CD14-positive monocyte (primary cell): ENCODE data around the gene TMEFF1. TPM values are rescaled to one million over a fixed set of nuclear protein-coding genes. Genes with fewer than 3 reads are reported as not detected.

Experiments
- DNase-seq, 3 donors: peaks; one replicate each; pipeline ENCODE4 v3.0.0-alpha.2; 2011 to 2022
- H2AFZ ChIP-seq: 2 replicates; pipeline ENCODE4 v1.6.0; 2012; ENCODE audit warnings: mild to moderate bottlenecking, low read depth, low read length, inconsistent platforms; ENCODE audit not compliant: insufficient read depth, poor library complexity, severe bottlenecking
- H3K27ac ChIP-seq, 2 donors: 1 replicate in 1 of 2; 2 replicates in 1 of 2; pipeline ENCODE4 v1.5.1; 2012 to 2013; ENCODE audit warnings: low read length in 2 of 2, control low read depth in 1 of 2, inconsistent platforms in 1 of 2, low read depth in 1 of 2, mild to moderate bottlenecking in 1 of 2
- H3K27me3 ChIP-seq, 2 donors: one replicate each; pipeline versions ENCODE4 v1.6.0 to v1.6.1; 2011 to 2013; ENCODE audit warnings: low read length in 2 of 2; ENCODE audit not compliant: control insufficient read depth in 2 of 2, insufficient read depth in 2 of 2
- H3K36me3 ChIP-seq, 2 donors: replicated peaks in 1 of 2; 1 replicate in 1 of 2; 2 replicates in 1 of 2; pipeline versions ENCODE4 v1.5.1 to v1.6.1; 2012 to 2013; ENCODE audit warnings: low read length in 2 of 2, control low read depth in 1 of 2, inconsistent platforms in 1 of 2, mild to moderate bottlenecking in 1 of 2; ENCODE audit not compliant: insufficient read depth in 2 of 2, control insufficient read depth in 1 of 2
- H3K4me1 ChIP-seq, 2 donors: 1 replicate in 1 of 2; 2 replicates in 1 of 2; pipeline versions ENCODE4 v1.5.1 to v1.6.1; 2012 to 2013; ENCODE audit warnings: low read length in 2 of 2, control low read depth in 1 of 2, inconsistent platforms in 1 of 2, mild to moderate bottlenecking in 1 of 2, moderate library complexity in 1 of 2; ENCODE audit not compliant: insufficient read depth in 2 of 2, control insufficient read depth in 1 of 2
- H3K4me2 ChIP-seq: replicated peaks from 2 replicates; pipeline ENCODE3; 2012; ENCODE audit warnings: low read length, moderate library complexity, mild to moderate bottlenecking; ENCODE audit not compliant: poor library complexity, severe bottlenecking; ENCODE audit errors: extremely low read depth
- H3K4me3 ChIP-seq, 3 experiments: fragments of 200-600 bp in 1 of 3; sonication (generic) in 1 of 3; replicated peaks in 1 of 3; 1 replicate in 2 of 3; 2 replicates in 1 of 3; pipeline ENCODE4 v1.5.1; 2011 to 2013; ENCODE audit warnings: low read length in 3 of 3, mild to moderate bottlenecking in 3 of 3, control low read depth in 2 of 3, low read depth in 2 of 3, inconsistent platforms in 1 of 3, moderate library complexity in 1 of 3
- H3K79me2 ChIP-seq: 2 replicates; pipeline ENCODE4 v1.6.0; 2012; ENCODE audit warnings: mild to moderate bottlenecking, control low read depth, inconsistent platforms, low read length, moderate library complexity; ENCODE audit not compliant: insufficient read depth
- H3K9ac ChIP-seq: 2 replicates; pipeline ENCODE4 v1.6.0; 2017; ENCODE audit warnings: low read length, mild to moderate bottlenecking; ENCODE audit not compliant: insufficient read depth, poor library complexity, severe bottlenecking
- H3K9me3 ChIP-seq, 2 donors: replicated peaks in 1 of 2; 1 replicate in 1 of 2; 2 replicates in 1 of 2; pipeline versions ENCODE4 v1.5.1 to v1.6.1; 2012 to 2013; ENCODE audit warnings: low read length in 2 of 2, control low read depth in 1 of 2; ENCODE audit not compliant: control insufficient read depth in 1 of 2, insufficient read depth in 1 of 2
- H4K20me1 ChIP-seq: 2 replicates; pipeline ENCODE4 v1.6.0; 2012; ENCODE audit warnings: mild to moderate bottlenecking, low read length, control low read depth, moderate library complexity; ENCODE audit not compliant: insufficient read depth
- H3K27ac Mint-ChIP-seq, 7 donors: one replicate each; pipeline ENCODE4 v1.8.0; 2020; ENCODE audit warnings: mild to moderate bottlenecking in 7 of 7, mixed read lengths in 7 of 7, moderate library complexity in 6 of 7, inconsistent platforms in 2 of 7
- H3K27me3 Mint-ChIP-seq, 3 donors: one replicate each; pipeline ENCODE4 v1.8.0; 2021 to 2022; ENCODE audit warnings: low read depth in 3 of 3, mild to moderate bottlenecking in 3 of 3, mixed read lengths in 3 of 3, moderate library complexity in 3 of 3, inconsistent platforms in 1 of 3
- H3K36me3 Mint-ChIP-seq, 2 donors: one replicate each; pipeline ENCODE4 v1.8.0; 2020; ENCODE audit warnings: mixed read lengths in 2 of 2, inconsistent platforms in 1 of 2, mild to moderate bottlenecking in 1 of 2
- H3K4me1 Mint-ChIP-seq: one replicate; pipeline ENCODE4 v1.8.0; 2020; ENCODE audit warnings: mild to moderate bottlenecking, mixed read lengths
- H3K4me3 Mint-ChIP-seq, 2 donors: one replicate each; pipeline ENCODE4 v1.8.0; 2020; ENCODE audit warnings: mild to moderate bottlenecking in 2 of 2, mixed read lengths in 2 of 2, moderate library complexity in 1 of 2
- H3K9me3 Mint-ChIP-seq, 7 donors: one replicate each; pipeline ENCODE4 v1.8.0; 2020 to 2022; ENCODE audit warnings: mixed read lengths in 7 of 7, mild to moderate bottlenecking in 6 of 7, moderate library complexity in 6 of 7, inconsistent platforms in 2 of 7
- CTCF ChIP-seq: fragments of 200-600 bp; IDR thresholded peaks from one replicate; pipeline ENCODE4 v1.8.0; 2022; ENCODE audit warnings: antibody characterized with exemption, mild to moderate bottlenecking
- WGBS: methylation state at CpG from one replicate; pipeline ENCODE4 v1.1.5; 2013; ENCODE audit warnings: missing lambda C conversion rate; ENCODE audit not compliant: insufficient coverage; 5-methylcytosine and 5-hydroxymethylcytosine counted together
- intact Hi-C, 2 donors: fragments of 100-400 bp; cut with micrococcal nuclease; formaldehyde crosslinking; loops; one replicate each; pipeline versions ENCODE4 v1.15.0 to v1.15.1; 2023
- polyA plus RNA-seq, 3 donors: library from polyadenylated mRNA; depleted of rRNA in 1 of 3; unstranded in 2 of 3; stranded (reverse) in 1 of 3; fragments of 300-500 nt in 2 of 3; fragments of >200 nt in 1 of 3; fragmentation: Illumina TruSeq in 2 of 3; gene quantifications; 1 replicate in 2 of 3; 2 replicates in 1 of 3; pipeline ENCODE4 v1.2.3, GENCODE V29; 2012 to 2021

The TMEFF1 gene
- polyA plus RNA-seq, 3 donors = not detected

GRCh38 chr9:100584951-100585350 is 112.0 kb downstream of the TMEFF1 start:
- Histone ChIP-seq H3K79me2 (no peaks in the 10 kb centered on the region), H4K20me1 (no peaks in the 10 kb centered on the region), H2AFZ (no peak overlapping the region), H3K27ac (no peak overlapping the region), H3K4me2 (no peak overlapping the region), H3K4me3 (no peak overlapping the region), H3K4me1 (no peaks in the 10 kb centered on the region), H3K9me3 (no peaks in the 10 kb centered on the region), H3K36me3 (no peaks in the 10 kb centered on the region), H3K27me3 (no peaks in the 10 kb centered on the region), H3K9ac (no peak overlapping the region)
- Mint-ChIP-seq H3K4me3 (no peak overlapping the region), H3K27me3 (peaks cover 0 to 2% (median 2%) of the 10 kb centered on the region in 3 donors), H3K9me3 (no peaks in the 10 kb centered on the region), H3K27ac (no peak overlapping the region), H3K36me3 (no peaks in the 10 kb centered on the region), H3K4me1 (no peaks in the 10 kb centered on the region)
- intact Hi-C loops = no loop called here
- WGBS = 96% methylated on average over 4 of the region's 4 CpGs
- no peak for TF ChIP-seq CTCF
- no peak for DNase-seq

DNA sequence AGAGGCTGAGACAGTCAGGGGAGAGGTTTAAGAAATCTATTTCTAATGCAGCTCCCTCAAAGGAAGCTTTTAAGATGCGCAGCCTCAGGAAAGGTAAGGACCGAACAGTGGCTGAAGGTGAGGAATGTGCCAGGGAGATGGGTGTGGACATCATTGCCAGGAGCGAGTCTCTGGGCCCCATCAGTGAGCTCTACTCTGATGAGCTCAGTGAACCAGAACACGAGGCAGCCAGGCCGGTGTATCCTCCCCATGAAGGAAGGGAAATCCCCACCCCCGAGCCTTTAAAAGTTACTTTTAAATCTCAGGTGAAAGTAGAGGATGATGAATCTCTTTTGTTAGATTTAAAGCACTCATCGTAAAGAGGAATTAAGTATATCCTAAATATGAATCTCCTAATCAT is 113.1 kb downstream of the TMEFF1 start:
- Histone ChIP-seq H3K4me1 (no peaks in the 10 kb centered on the region), H3K4me2 (no peak overlapping the region), H3K27me3 (no peaks in the 10 kb centered on the region), H2AFZ (no peak overlapping the region), H3K4me3 (no peak overlapping the region), H3K9me3 (no peaks in the 10 kb centered on the region), H3K79me2 (no peaks in the 10 kb centered on the region), H3K27ac (no peak overlapping the region), H3K9ac (no peak overlapping the region), H4K20me1 (no peaks in the 10 kb centered on the region), H3K36me3 (no peaks in the 10 kb centered on the region)
- 83% methylated on average over 1 of the region's 7 CpGs for WGBS
- intact Hi-C loops = no loop called here
- Mint-ChIP-seq H3K9me3 (no peaks in the 10 kb centered on the region), H3K36me3 (no peaks in the 10 kb centered on the region), H3K27me3 (peaks cover 2% of the 10 kb centered on the region in 3 donors), H3K4me1 (no peaks in the 10 kb centered on the region), H3K27ac (no peak overlapping the region), H3K4me3 (no peak overlapping the region)
- no peak for TF ChIP-seq CTCF
- DNase-seq = no peak
